Cardiac muscle cell (in vitro differentiated cells and primary cell): Measurements from ENCODE around the gene OGFOD3. TPM values are rescaled to one million over a fixed set of nuclear protein-coding genes. Genes with fewer than 3 reads are reported as not detected.

Experiments used
- DNase-seq, 2 donors: peaks; one replicate each; pipeline versions ENCODE4 v3.0.0 to v3.0.0-alpha.2; 2010 to 2017; ENCODE audit warnings: low read depth in 1 of 2, low spot score in 1 of 2
- H3K27ac ChIP-seq: fragments of 200-600 bp; sonication (generic); 2 replicates; pipeline ENCODE4 v1.5.1; 2016
- H3K27me3 ChIP-seq: fragments of 200-600 bp; sonication (generic); 2 replicates; pipeline ENCODE4 v1.6.0; 2016; ENCODE audit warnings: control low read depth
- H3K36me3 ChIP-seq: fragments of 200-600 bp; sonication (generic); 2 replicates; pipeline ENCODE4 v1.5.1; 2016; ENCODE audit warnings: control low read depth
- H3K4me1 ChIP-seq: fragments of 200-600 bp; sonication (generic); 2 replicates; pipeline ENCODE4 v1.8.1; 2017; ENCODE audit warnings: low read depth, mild to moderate bottlenecking, mixed run types
- H3K4me3 ChIP-seq: fragments of 200-600 bp; sonication (generic); 2 replicates; pipeline ENCODE4 v1.5.1; 2016; ENCODE audit warnings: mild to moderate bottlenecking
- H3K9me3 ChIP-seq: fragments of 200-600 bp; sonication (generic); 2 replicates; pipeline ENCODE4 v1.5.1; 2017; ENCODE audit warnings: low read depth, mild to moderate bottlenecking, control low read depth
- CTCF ChIP-seq: IDR thresholded peaks from 2 replicates; pipeline ENCODE4 v1.5.1; 2012; ENCODE audit warnings: low read depth, mild to moderate bottlenecking, low read length
- polyA plus RNA-seq: library from polyadenylated mRNA; unstranded; fragments of >200 nt; fragmentation: Nextera tagmentation; extraction: Ambion mirVana; gene quantifications from 2 replicates; pipeline ENCODE4 v1.2.1, GENCODE V29; 2016
- total RNA-seq: library from RNA; depleted of rRNA; stranded (reverse); fragments of >200 nt; gene quantifications from 2 replicates; pipeline ENCODE4 v1.2.3, GENCODE V29; 2016

OGFOD3 gene
- total and polyA plus RNA-seq, 2 experiments from 2014 or later = 26.1 to 45.2 TPM

GRCh38 chr17:82405051-82405450 lies 13.3 kb downstream of the OGFOD3 start:
- Histone ChIP-seq H3K4me3 (no peak overlapping the region), H3K9me3 (no peaks in the 10 kb centered on the region), H3K36me3 (no peaks in the 10 kb centered on the region), H3K4me1 (no peaks in the 10 kb centered on the region), H3K27me3 (no peaks in the 10 kb centered on the region), H3K27ac (no peak overlapping the region)
- TF ChIP-seq CTCF = no peak
- no peak for DNase-seq

DNA sequence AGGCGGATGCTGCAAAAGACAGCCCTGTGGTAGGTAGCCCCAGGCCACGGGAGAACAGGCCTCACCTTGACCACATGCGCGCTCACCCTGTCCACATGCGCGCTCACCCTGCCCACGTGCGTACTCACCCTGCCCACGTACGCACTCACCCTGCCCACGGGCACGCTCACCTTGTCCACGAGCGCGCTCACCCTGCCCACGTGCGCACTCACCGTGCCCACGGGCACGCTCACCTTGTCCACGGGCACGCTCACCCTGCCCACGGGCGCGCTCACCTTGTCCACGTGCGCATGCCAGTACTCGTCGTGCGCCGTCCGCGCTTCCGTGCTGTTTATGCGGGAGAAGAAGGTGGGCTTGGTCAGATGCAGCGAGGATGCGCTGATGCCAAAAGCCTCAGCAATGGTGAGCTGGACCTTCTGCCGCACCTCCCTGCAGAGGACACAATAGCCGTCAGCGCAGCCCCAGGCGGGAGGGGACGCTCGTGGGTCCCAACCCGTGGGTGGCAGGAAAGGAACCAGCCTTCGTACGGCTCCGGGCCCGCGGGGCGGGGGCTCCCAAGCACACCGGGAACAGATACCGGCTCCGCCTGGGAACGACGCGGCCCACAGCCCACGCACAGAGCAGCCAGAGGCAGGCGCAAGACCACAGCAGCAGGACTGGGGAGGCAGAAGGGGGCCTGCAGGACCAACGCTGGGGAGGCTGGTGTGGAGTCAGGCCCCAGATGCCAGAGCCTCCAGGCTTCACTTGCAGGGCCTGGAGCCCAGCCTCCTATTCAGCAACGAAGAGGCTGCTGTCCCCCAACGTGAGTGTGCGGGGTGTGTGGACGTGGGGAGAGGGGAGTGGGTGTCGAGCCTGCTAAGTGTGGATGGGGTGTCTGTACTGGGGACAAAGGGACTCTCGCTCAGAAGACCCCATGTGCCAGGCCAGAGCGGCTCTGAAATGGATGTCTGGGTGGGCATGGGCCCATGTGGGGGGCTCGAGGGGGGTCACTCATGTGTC lies 14.4 kb downstream of the OGFOD3 start:
- TF ChIP-seq CTCF = no peak
- H3K36me3 ChIP-seq = no peaks in the 10 kb centered on the region
- no peak overlapping the region for H3K27ac ChIP-seq
- no peak for DNase-seq
- no peaks in the 10 kb centered on the region for H3K9me3 ChIP-seq
- no peaks in the 10 kb centered on the region for H3K4me1 ChIP-seq
- H3K27me3 ChIP-seq = no peaks in the 10 kb centered on the region
- no peak overlapping the region for H3K4me3 ChIP-seq

DNA sequence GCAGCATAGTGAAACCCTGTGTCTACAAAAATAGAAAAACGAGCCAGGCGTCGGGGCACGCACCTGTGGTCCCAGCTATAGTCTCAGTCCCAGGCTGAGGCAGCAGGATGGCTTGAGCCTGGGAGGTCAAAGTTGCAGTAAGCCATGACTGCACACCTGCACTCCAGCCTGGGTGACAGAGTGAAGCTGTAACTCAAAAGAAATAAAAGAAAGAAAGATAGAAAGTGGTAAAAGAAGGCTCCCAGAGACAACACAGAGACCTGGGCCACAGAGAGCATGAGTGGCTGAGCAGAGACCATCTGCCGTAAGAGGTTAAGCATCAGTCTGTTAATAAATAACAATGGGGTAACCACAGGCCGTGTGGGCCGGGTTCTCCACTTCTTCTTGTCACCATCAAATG lies 15.5 kb downstream of the OGFOD3 start:
- Histone ChIP-seq H3K36me3 (no peaks in the 10 kb centered on the region), H3K27ac (no peak overlapping the region), H3K4me1 (peaks cover under 1% of the 10 kb centered on the region), H3K4me3 (no peak overlapping the region), H3K9me3 (no peaks in the 10 kb centered on the region), H3K27me3 (no peaks in the 10 kb centered on the region)
- TF ChIP-seq CTCF = no peak
- no peak for DNase-seq

GRCh38 chr17:82400830-82401229 lies 17.6 kb downstream of the OGFOD3 start:
- peaks cover 5% of the 10 kb centered on the region for H3K4me1 ChIP-seq
- H3K9me3 ChIP-seq = no peaks in the 10 kb centered on the region
- no peak for DNase-seq
- H3K36me3 ChIP-seq = no peaks in the 10 kb centered on the region
- no peak for TF ChIP-seq CTCF
- H3K4me3 ChIP-seq = no peak overlapping the region
- H3K27ac ChIP-seq = no peak overlapping the region
- H3K27me3 ChIP-seq = no peaks in the 10 kb centered on the region

DNA sequence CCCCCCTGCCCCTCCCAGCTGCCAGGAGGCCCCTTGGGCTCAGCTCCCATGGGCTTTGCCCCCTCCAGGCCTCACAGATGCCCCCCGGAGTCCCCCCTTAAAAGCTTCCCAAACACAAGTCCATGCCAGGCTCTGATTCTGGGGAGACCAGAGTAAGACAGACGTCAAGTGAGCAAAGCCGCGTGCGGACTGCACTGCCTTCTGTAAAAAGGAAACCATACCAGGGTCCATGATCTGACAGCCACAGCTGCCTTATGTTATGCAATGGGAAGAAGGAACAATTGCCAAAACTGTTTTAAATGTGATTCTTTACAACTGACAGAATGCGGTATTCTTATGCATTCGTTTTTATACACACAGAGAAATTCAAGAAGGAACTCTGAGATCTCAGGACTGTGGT lies 18.2 kb downstream of the OGFOD3 start:
- peaks cover 5% of the 10 kb centered on the region for H3K4me1 ChIP-seq
- no peaks in the 10 kb centered on the region for H3K27me3 ChIP-seq
- no peak for TF ChIP-seq CTCF
- no peak overlapping the region for H3K27ac ChIP-seq
- no peak overlapping the region for H3K4me3 ChIP-seq
- H3K9me3 ChIP-seq = no peaks in the 10 kb centered on the region
- no peaks in the 10 kb centered on the region for H3K36me3 ChIP-seq
- DNase-seq = peak in 1 of 2 donors; percentile 49
